A549 (cell line): ENCODE results near the gene SVIL.

Experiments used
- CHD4 ChIP-seq: fragments of 200-600 bp; sonication (generic); IDR thresholded peaks from 2 replicates; pipeline ENCODE4 v1.6.1; 2016; ENCODE audit warnings: antibody characterized with exemption, mild to moderate bottlenecking, borderline replicate concordance
- HDAC2 ChIP-seq: fragments of 200-600 bp; sonication (generic); IDR thresholded peaks from 2 replicates; pipeline ENCODE4 v1.6.1; 2016
- MAX ChIP-seq: IDR thresholded peaks from 2 replicates; pipeline ENCODE4 v1.6.1; 2012
- MYC ChIP-seq: IDR thresholded peaks from 2 replicates; pipeline ENCODE4 v1.6.1; 2012; ENCODE audit warnings: mild to moderate bottlenecking, inconsistent platforms, low read length, improper control_type of control experiment, borderline replicate concordance
- NFE2L2 ChIP-seq: fragments of 150-350 bp; conservative IDR thresholded peaks from 2 replicates; pipeline ENCODE4 v1.6.1; 2014; ENCODE audit warnings: low read length
- POLR2A ChIP-seq: IDR thresholded peaks from 2 replicates; pipeline ENCODE4 v1.6.1; 2012; ENCODE audit warnings: mild to moderate bottlenecking, low read length
- RAD21 ChIP-seq, 2 experiments: fragments of >200 bp in 1 of 2; sonication (Bioruptor Twin) in 1 of 2; formaldehyde crosslinking in 1 of 2; IDR thresholded peaks in 1 of 2; conservative IDR thresholded peaks in 1 of 2; 2 replicates in 1 of 2; 3 replicates in 1 of 2; pipeline ENCODE4 v1.6.1; 2012 to 2018; ENCODE audit warnings: inconsistent platforms in 1 of 2
- REST ChIP-seq: fragments of 200-600 bp; sonication (generic); IDR thresholded peaks from 2 replicates; pipeline ENCODE4 v1.6.1; 2016; ENCODE audit warnings: antibody characterized with exemption, mild to moderate bottlenecking, moderate library complexity
- RFX5 ChIP-seq: fragments of 450-650 bp; IDR thresholded peaks from 2 replicates; pipeline ENCODE4 v1.7.1; 2014; ENCODE audit warnings: antibody characterized with exemption, mild to moderate bottlenecking, moderate library complexity
- RNF2 ChIP-seq: fragments of 200-600 bp; sonication (generic); IDR thresholded peaks from 2 replicates; pipeline ENCODE4 v1.6.1; 2016; ENCODE audit warnings: low read depth, mild to moderate bottlenecking, antibody characterized with exemption, moderate library complexity, borderline replicate concordance
- SMC3 ChIP-seq: fragments of >200 bp; sonication (Bioruptor Twin); formaldehyde crosslinking; IDR thresholded peaks from 3 replicates; pipeline ENCODE4 v1.6.1; 2018; ENCODE audit warnings: inconsistent platforms
- TF ChIP-seq, protein P1 (sequence below): fragments of >200 bp; sonication (Bioruptor Twin); formaldehyde crosslinking; IDR thresholded peaks from 3 replicates; pipeline ENCODE4 v1.5.1; 2016
- TF ChIP-seq, protein P2 (sequence below): fragments of 450-650 bp; IDR thresholded peaks from 2 replicates; pipeline ENCODE4 v1.6.1; 2014; ENCODE audit warnings: antibody characterized with exemption

GRCh38 chr10:29529146-29529545, 105.6 kb downstream of the SVIL start:
- TF ChIP-seq MYC, result no peak
- no peak for TF ChIP-seq RAD21 (conservative IDR thresholded peaks at IDR 0.05 in 1 of 2, IDR thresholded peaks at IDR 0.05 in 1 of 2)
- TF ChIP-seq RFX5, result no peak
- TF ChIP-seq HDAC2, result no peak
- no peak for TF ChIP-seq REST
- TF ChIP-seq CHD4, result no peak
- TF ChIP-seq, protein P1, sequence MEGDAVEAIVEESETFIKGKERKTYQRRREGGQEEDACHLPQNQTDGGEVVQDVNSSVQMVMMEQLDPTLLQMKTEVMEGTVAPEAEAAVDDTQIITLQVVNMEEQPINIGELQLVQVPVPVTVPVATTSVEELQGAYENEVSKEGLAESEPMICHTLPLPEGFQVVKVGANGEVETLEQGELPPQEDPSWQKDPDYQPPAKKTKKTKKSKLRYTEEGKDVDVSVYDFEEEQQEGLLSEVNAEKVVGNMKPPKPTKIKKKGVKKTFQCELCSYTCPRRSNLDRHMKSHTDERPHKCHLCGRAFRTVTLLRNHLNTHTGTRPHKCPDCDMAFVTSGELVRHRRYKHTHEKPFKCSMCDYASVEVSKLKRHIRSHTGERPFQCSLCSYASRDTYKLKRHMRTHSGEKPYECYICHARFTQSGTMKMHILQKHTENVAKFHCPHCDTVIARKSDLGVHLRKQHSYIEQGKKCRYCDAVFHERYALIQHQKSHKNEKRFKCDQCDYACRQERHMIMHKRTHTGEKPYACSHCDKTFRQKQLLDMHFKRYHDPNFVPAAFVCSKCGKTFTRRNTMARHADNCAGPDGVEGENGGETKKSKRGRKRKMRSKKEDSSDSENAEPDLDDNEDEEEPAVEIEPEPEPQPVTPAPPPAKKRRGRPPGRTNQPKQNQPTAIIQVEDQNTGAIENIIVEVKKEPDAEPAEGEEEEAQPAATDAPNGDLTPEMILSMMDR, result no peak
- TF ChIP-seq SMC3, result no peak
- no peak for TF ChIP-seq NFE2L2
- no peak for TF ChIP-seq POLR2A
- no peak for TF ChIP-seq RNF2
- TF ChIP-seq, protein P2, sequence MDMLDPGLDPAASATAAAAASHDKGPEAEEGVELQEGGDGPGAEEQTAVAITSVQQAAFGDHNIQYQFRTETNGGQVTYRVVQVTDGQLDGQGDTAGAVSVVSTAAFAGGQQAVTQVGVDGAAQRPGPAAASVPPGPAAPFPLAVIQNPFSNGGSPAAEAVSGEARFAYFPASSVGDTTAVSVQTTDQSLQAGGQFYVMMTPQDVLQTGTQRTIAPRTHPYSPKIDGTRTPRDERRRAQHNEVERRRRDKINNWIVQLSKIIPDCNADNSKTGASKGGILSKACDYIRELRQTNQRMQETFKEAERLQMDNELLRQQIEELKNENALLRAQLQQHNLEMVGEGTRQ, result no peak
- no peak for TF ChIP-seq MAX
